NCI-H1105 (cell line): ENCODE measurements around the gene CERS1.

Source experiments
- DNase-seq: peaks from one replicate; lab custom pipeline; 2025; lab: John Stamatoyannopoulos, UW

The CERS1 gene

GRCh38 chr19:18895824-18896341, at the start of gene CERS1:
TSS of gene CERS1 (minus strand) at chr19:18896158. CDS start at chr19:18896072, 86 bp downstream.
- peak; percentile 31 for DNase-seq

- no peak for DNase-seq
Measured at GRCh38 chr19:18945297-18945696, 49.3 kb upstream of the CERS1 start.

- DNase-seq: no peak
Measured at GRCh38 chr19:18943465-18943864, 47.5 kb upstream of the CERS1 start.

- no peak for DNase-seq
Measured at GRCh38 chr19:18942692-18943091, 46.7 kb upstream of the CERS1 start.

- DNase-seq: no peak
Measured at GRCh38 chr19:18941628-18942354, 45.8 kb upstream of the CERS1 start.

- DNase-seq: peak; percentile 32
Measured at GRCh38 chr19:18940769-18941627, 45.0 kb upstream of the CERS1 start, which contains the start of gene HOMER3. TSS of gene HOMER3 (minus strand) at chr19:18941217. CDS start at chr19:18938982, 2,235 bp downstream.

- no peak for DNase-seq
Measured at GRCh38 chr19:18939922-18940768, 44.2 kb upstream of the CERS1 start.

GRCh38 chr19:18939163-18939562, 43.2 kb upstream of the CERS1 start:
- no peak for DNase-seq

GRCh38 chr19:18933297-18933696, 37.3 kb upstream of the CERS1 start:
- DNase-seq: no peak

GRCh38 chr19:18932216-18932841, 36.4 kb upstream of the CERS1 start:
- DNase-seq: no peak

- no peak for DNase-seq
Measured at GRCh38 chr19:18931316-18932162, 35.6 kb upstream of the CERS1 start.

GRCh38 chr19:18929311-18929710, 33.4 kb upstream of the CERS1 start:
- DNase-seq: no peak

- no peak for DNase-seq
Measured at GRCh38 chr19:18928018-18928805, 32.3 kb upstream of the CERS1 start.

GRCh38 chr19:18924684-18925213, 28.8 kb upstream of the CERS1 start:
- no peak for DNase-seq

GRCh38 chr19:18922228-18922985, 26.4 kb upstream of the CERS1 start:
- DNase-seq: no peak

GRCh38 chr19:18921593-18921992, 25.6 kb upstream of the CERS1 start:
- DNase-seq: no peak

GRCh38 chr19:18920400-18920799, 24.4 kb upstream of the CERS1 start:
- no peak for DNase-seq

- no peak for DNase-seq
Measured at GRCh38 chr19:18919900-18920214, 23.9 kb upstream of the CERS1 start.
